Measurements from ENCODE around the gene MTMR1.

GRCh38 chrX:150700107-150700506 lies 6.9 kb downstream of the MTMR1 start:
- TF ChIP-seq EZH2 (IDR thresholded peaks at IDR 0.05; ENCODE audit: borderline replicate concordance, low read length) (no peak), CTCF (conservative IDR thresholded peaks at IDR 0.05 in 1 of 2, IDR thresholded peaks at IDR 0.05 in 1 of 2; ENCODE audit: extremely low read depth in 1 of 2, insufficient read depth in 1 of 2, low read depth in 1 of 2, low read length in 2 of 2) (no peak)

Measured in mammary epithelial cell (primary cell).